Parietal lobe (tissue), 1 donor: ENCODE results near the gene ADSS2. TPM values are rescaled to one million over a fixed set of nuclear protein-coding genes. Genes with fewer than 3 reads are reported as not detected.

Experiments
- total RNA-seq: library from RNA; depleted of rRNA; stranded (reverse); fragments of >200 nt; gene quantifications from one replicate; pipeline ENCODE4 v1.2.3, GENCODE V29; 2014

ADSS2 gene
- 65.7 TPM for total RNA-seq

DNA sequence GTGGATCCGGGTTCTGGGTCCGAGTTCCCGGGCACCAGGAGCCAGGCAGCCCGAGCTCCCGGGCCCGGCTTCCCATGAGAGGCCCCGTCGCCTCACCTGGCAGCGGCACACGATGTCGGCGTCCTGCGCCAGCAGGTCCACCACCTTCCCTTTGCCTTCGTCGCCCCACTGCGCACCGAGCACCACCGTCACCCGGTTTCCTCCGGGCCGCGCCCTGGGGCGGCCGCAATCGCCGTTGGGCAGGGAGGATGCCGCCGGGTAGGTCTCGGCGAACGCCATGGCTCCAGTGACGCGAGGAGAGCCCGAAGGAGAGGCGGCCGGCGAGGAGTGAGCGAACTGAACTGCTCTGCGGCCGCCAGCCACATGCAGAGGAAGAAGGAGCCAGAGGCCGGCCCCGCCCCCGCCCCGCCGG lies at the start of gene ADSS2:
TSS of gene ADSS2 (minus strand) at position 371 of the 412 bp plus-strand sequence. CDS start at position 279, 92 bp downstream.

GRCh38 chr1:244461245-244462071 lies 9.7 kb upstream of the ADSS2 start, which contains the start of gene CATSPERE:
Gene CATSPERE (plus strand): TSS chr1:244461273. CDS start chr1:244461430, 157 bp downstream.

Other genes with a start within 250 kb of the ADSS2 start
- gene CATSPERE, start 9.4 kb upstream of the ADSS2 start, total RNA-seq = 0.94 TPM
- 33.5 TPM for gene DESI2, start 201.2 kb upstream of the ADSS2 start, total RNA-seq